ENCODE measurements around the gene AP3D1. TPM values are rescaled to one million over a fixed set of nuclear protein-coding genes. Genes with fewer than 3 reads are reported as not detected.
A peak's percentile ranks its signal among the peaks of the same experiment; 100 is the strongest.

AP3D1 gene
- total RNA-seq, 3 donors from 2014 or later: 53.6 to 68.5 (median 54.0) TPM

- H3K4me3 ChIP-seq: no peak overlapping the region
- no peak overlapping the region for H3K27ac ChIP-seq
- no peak for TF ChIP-seq POLR2A (IDR thresholded peaks at IDR 0.05)
- no peak for TF ChIP-seq CTCF (IDR thresholded peaks at IDR 0.05)
- TF ChIP-seq POLR2AphosphoS5 (IDR thresholded peaks at IDR 0.05): no peak
- H3K36me3 ChIP-seq: no peaks in the 10 kb centered on the region
- intact Hi-C loops (cut with DNase I; ENCODE audit: low total_unique reads): no loop called here
- H3K9me3 ChIP-seq: no peaks in the 10 kb centered on the region
- no peak for DNase-seq (ENCODE audit: low spot score in 2 of 2)
- no peaks in the 10 kb centered on the region for H3K27me3 ChIP-seq
- no peaks in the 10 kb centered on the region for H3K4me1 ChIP-seq
These were observed 13.2 kb downstream of the AP3D1 start for GRCh38 chr19:2138061-2138728.

DNA sequence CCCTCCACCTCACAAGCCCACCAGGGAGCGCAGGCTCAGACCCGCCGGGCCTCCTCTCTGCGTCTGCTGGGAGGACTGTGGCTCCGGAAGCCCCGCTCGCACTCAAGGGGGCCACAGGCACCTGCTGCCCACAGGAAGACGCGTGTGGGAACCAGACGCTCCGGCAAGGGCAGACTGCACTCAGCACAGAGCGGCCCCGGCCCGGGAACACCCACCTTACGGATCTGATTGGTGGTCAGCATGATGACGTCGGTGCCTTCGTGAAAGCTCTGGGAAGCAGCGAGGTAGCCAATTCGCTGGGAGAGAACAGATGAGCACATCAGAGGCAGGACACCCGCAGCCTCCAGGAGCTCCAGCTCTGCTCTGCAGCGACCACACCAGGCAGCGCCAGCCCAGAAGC lies 14.6 kb downstream of the AP3D1 start:
- H3K4me3 ChIP-seq: no peak overlapping the region
- TF ChIP-seq CTCF (IDR thresholded peaks at IDR 0.05) (no peak), POLR2A (IDR thresholded peaks at IDR 0.05) (no peak), POLR2AphosphoS5 (IDR thresholded peaks at IDR 0.05) (no peak)
- no peaks in the 10 kb centered on the region for H3K36me3 ChIP-seq
- no peaks in the 10 kb centered on the region for H3K9me3 ChIP-seq
- intact Hi-C loops (cut with DNase I; ENCODE audit: low total_unique reads): no loop called here
- no peaks in the 10 kb centered on the region for H3K27me3 ChIP-seq
- DNase-seq (ENCODE audit: low spot score in 2 of 2): no peak
- no peak overlapping the region for H3K27ac ChIP-seq
- H3K4me1 ChIP-seq: no peaks in the 10 kb centered on the region

DNA sequence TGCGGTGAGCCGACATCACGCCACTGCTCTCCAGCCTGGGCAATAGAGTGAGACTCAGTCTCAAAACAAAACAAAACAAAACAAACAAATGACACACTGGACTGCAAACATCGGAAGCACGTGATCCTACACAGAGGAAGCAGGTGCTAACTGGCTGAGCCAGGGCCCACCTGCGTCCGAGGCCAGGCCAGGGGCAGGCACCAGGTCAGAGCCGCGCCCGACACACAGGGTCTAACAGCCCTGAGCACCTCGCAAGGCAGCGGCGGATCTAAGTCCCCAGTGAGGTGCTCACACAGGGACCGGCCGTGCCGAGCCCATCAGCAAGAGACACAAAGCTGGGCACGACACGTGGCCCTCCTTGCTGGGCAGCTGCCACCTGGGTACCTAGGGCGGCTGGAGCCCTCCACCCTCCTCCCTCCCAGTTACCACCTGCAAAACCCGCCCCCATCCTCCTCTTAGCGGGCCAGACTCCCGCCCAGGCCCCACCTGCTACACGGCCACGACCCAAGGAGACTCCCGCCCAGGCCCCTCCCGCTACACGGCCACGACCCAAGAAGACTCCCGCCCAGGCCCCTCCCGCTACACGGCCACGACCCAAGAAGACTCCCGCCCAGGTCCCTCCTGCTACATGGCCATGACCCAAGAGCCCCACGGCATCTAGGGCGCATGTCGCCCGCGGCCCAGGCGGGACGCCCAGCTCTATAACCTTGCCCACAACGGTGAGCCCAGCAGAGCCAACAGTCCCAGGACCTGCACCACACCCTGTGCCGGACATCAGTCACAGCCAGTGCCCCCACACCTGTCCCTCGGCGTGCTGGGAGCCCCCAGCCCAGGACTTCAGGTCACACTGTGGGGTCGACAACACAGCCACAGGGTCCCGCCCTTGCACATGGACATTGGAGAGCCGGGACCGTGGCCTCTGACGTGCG lies 15.6 kb downstream of the AP3D1 start:
- intact Hi-C loops (cut with DNase I; ENCODE audit: low total_unique reads): no loop called here
- H3K36me3 ChIP-seq: no peaks in the 10 kb centered on the region
- TF ChIP-seq POLR2AphosphoS5 (IDR thresholded peaks at IDR 0.05): no peak
- TF ChIP-seq CTCF (IDR thresholded peaks at IDR 0.05): no peak
- TF ChIP-seq POLR2A (IDR thresholded peaks at IDR 0.05): no peak

GRCh38 chr19:2132731-2133490 lies 18.5 kb downstream of the AP3D1 start:
- Histone ChIP-seq H3K27me3 (no peaks in the 10 kb centered on the region), H3K27ac (no peak overlapping the region), H3K4me1 (no peaks in the 10 kb centered on the region), H3K36me3 (no peaks in the 10 kb centered on the region), H3K4me3 (no peak overlapping the region), H3K9me3 (no peaks in the 10 kb centered on the region)
- TF ChIP-seq POLR2A (IDR thresholded peaks at IDR 0.05) (no peak), POLR2AphosphoS5 (IDR thresholded peaks at IDR 0.05) (no peak), CTCF (IDR thresholded peaks at IDR 0.05) (no peak)
- intact Hi-C loops (cut with DNase I; ENCODE audit: low total_unique reads): loop anchor here (5.0 kb wide), 1 partner anchor 1074 kb away; no protein-coding TSS in a partner anchor
- no peak for DNase-seq (ENCODE audit: low spot score in 2 of 2)

More for the DNA sequence above, 15.6 kb downstream of the AP3D1 start:
- H3K4me1 ChIP-seq: no peaks in the 10 kb centered on the region
- H3K27ac ChIP-seq: peak overlapping the region in 1 of 2 donors; percentile 48
- H3K9me3 ChIP-seq: no peaks in the 10 kb centered on the region
- no peak overlapping the region for H3K4me3 ChIP-seq
- no peak for DNase-seq (ENCODE audit: low spot score in 2 of 2)
- no peaks in the 10 kb centered on the region for H3K27me3 ChIP-seq
